Upper lobe of left lung (tissue), 4 donors: ENCODE results near the gene FAM118B.

ENCODE experiments used
- CTCF ChIP-seq, 6 experiments: fragments of 450-650 bp in 4 of 6; fragments of 200-600 bp in 2 of 6; sonication (generic) in 2 of 6; IDR thresholded peaks; one replicate each; pipeline ENCODE4 v1.5.1; 2016 to 2019; ENCODE audit warnings: antibody characterized with exemption in 6 of 6
- POLR2A ChIP-seq, 4 donors: fragments of 450-650 bp; IDR thresholded peaks; one replicate each; pipeline ENCODE4 v1.5.1; 2016 to 2017; ENCODE audit warnings: antibody characterized with exemption in 4 of 4, mild to moderate bottlenecking in 2 of 4
- POLR2AphosphoS5 ChIP-seq, 2 donors: sonication (generic); formaldehyde crosslinking; IDR thresholded peaks; one replicate each; pipeline ENCODE4 v1.5.1; 2017; ENCODE audit warnings: antibody characterized with exemption in 2 of 2

GRCh38 chr11:126257764-126258163 is 46.2 kb downstream of the FAM118B start:
- TF ChIP-seq POLR2AphosphoS5 (IDR thresholded peaks at IDR 0.05) (no peak), CTCF (IDR thresholded peaks at IDR 0.05) (no peak), POLR2A (IDR thresholded peaks at IDR 0.05) (no peak)
